Activated CD4-positive, alpha-beta memory T cell treated with anti-CD3 and anti-CD28 coated beads for 36 hours (primary cell): ENCODE results near the gene BTG1. TPM values are rescaled to one million over a fixed set of nuclear protein-coding genes. Genes with fewer than 3 reads are reported as not detected.
A peak's percentile ranks its signal among the peaks of the same experiment; 100 is the strongest.
"Not testable (repeated sequence)": the region's sequence is repeated elsewhere in the genome, so short reads cannot be mapped to it uniquely, and the experiment has no call there.

ENCODE experiments used
- CTCF ChIA-PET: fragments of 350-600 bp; sonication (Branson Sonifier 250); formaldehyde crosslinking; loops from one replicate; lab custom pipeline; 2021; ENCODE audit warnings: antibody characterized with exemption, inconsistent platforms; lab: Charles Lee
- POLR2A ChIA-PET: fragments of 350-600 bp; sonication (Branson Sonifier 250); formaldehyde crosslinking; loops from one replicate; lab custom pipeline; 2021; ENCODE audit warnings: antibody characterized with exemption; lab: Charles Lee
- DNase-seq: peaks from one replicate; pipeline ENCODE4 v3.0.0-alpha.2; 2020
- H3K27ac Mint-ChIP-seq: one replicate; pipeline ENCODE4 v1.8.0; 2021; ENCODE audit warnings: mixed read lengths
- H3K27me3 Mint-ChIP-seq: one replicate; pipeline ENCODE4 v1.8.0; 2021; ENCODE audit warnings: mixed read lengths
- H3K36me3 Mint-ChIP-seq: one replicate; pipeline ENCODE4 v1.8.0; 2021; ENCODE audit warnings: mixed read lengths
- H3K4me1 Mint-ChIP-seq: one replicate; pipeline ENCODE4 v1.8.0; 2021; ENCODE audit warnings: low read depth, mixed read lengths
- H3K4me3 Mint-ChIP-seq: one replicate; pipeline ENCODE4 v1.8.0; 2021; ENCODE audit warnings: mild to moderate bottlenecking, mixed read lengths
- H3K9me3 Mint-ChIP-seq: one replicate; pipeline ENCODE4 v1.8.0; 2021; ENCODE audit warnings: mixed read lengths
- intact Hi-C: fragments of 100-400 bp; cut with micrococcal nuclease; formaldehyde crosslinking; loops from one replicate; pipeline ENCODE4 v1.15.1; 2023
- total RNA-seq, 2 experiments: library from RNA; stranded (reverse); gene quantifications; one replicate each; pipeline ENCODE4 v1.2.3, GENCODE V29; 2021

Gene BTG1
- total RNA-seq, 2 experiments from 2014 or later, result 137 to 144 TPM

- Mint-ChIP-seq H3K4me1 (peaks cover 42% of the 10 kb centered on the region), H3K9me3 (no peaks in the 10 kb centered on the region), H3K36me3 (peaks cover 88% of the 10 kb centered on the region), H3K27ac (peak overlapping the region; percentile 91), H3K27me3 (no peaks in the 10 kb centered on the region), H3K4me3 (peak overlapping the region; percentile 100)
- POLR2A ChIA-PET, result no interaction called here
- intact Hi-C loops, result loop anchor here (5.0 kb wide), 2 partner anchors 418 to 562 kb away; no protein-coding TSS in a partner anchor
- CTCF ChIA-PET, result no interaction called here
- DNase-seq, result no peak
Measured at GRCh38 chr12:92139634-92140150, 6.0 kb downstream of the BTG1 start.

GRCh38 chr12:92138626-92139025 is 7.0 kb downstream of the BTG1 start:
- H3K4me3 Mint-ChIP-seq, result peak overlapping the region; percentile 100
- peaks cover 53% of the 10 kb centered on the region for H3K4me1 Mint-ChIP-seq
- ChIA-PET CTCF (interaction anchor here (1.6 to 1.9 kb wide), 2 partner anchors 72 to 327 kb away, joined by 6 to 10 read pairs; no protein-coding TSS in a partner anchor), POLR2A (interaction anchor here (1.1 to 2.4 kb wide), 3 partner anchors 261 to 415 kb away, joined by 3 to 10 read pairs (median 8); no protein-coding TSS in a partner anchor)
- peak overlapping the region; percentile 91 for H3K27ac Mint-ChIP-seq
- H3K36me3 Mint-ChIP-seq, result peaks cover 80% of the 10 kb centered on the region
- H3K9me3 Mint-ChIP-seq, result no peaks in the 10 kb centered on the region
- intact Hi-C loops, result loop anchor here (5.0 kb wide), 1 partner anchor 419 kb away; no protein-coding TSS in a partner anchor
- H3K27me3 Mint-ChIP-seq, result no peaks in the 10 kb centered on the region
- no peak for DNase-seq

- H3K27me3 Mint-ChIP-seq, result no peaks in the 10 kb centered on the region
- peaks cover 57% of the 10 kb centered on the region for H3K4me1 Mint-ChIP-seq
- H3K36me3 Mint-ChIP-seq, result peaks cover 77% of the 10 kb centered on the region
- CTCF ChIA-PET, result interaction anchor here (1.1 to 1.9 kb wide), 5 partner anchors 60 to 756 kb away, joined by 3 to 10 read pairs (median 6); no protein-coding TSS in a partner anchor
- no peaks in the 10 kb centered on the region for H3K9me3 Mint-ChIP-seq
- H3K27ac Mint-ChIP-seq, result peak overlapping the region; percentile 91
- intact Hi-C loops, result loop anchor here (5.0 kb wide), 1 partner anchor 419 kb away; no protein-coding TSS in a partner anchor
- POLR2A ChIA-PET, result interaction anchor here (1.1 to 7.2 kb wide), 5 partner anchors 7 to 416 kb away, joined by 3 to 154 read pairs (median 8); partner anchors contain the start of gene BTG1
- H3K4me3 Mint-ChIP-seq, result peak overlapping the region; percentile 100
- DNase-seq, result no peak
Measured at GRCh38 chr12:92138144-92138543, 7.5 kb downstream of the BTG1 start.

GRCh38 chr12:92136965-92137721 is 8.5 kb downstream of the BTG1 start:
- peaks cover 65% of the 10 kb centered on the region for H3K4me1 Mint-ChIP-seq
- H3K4me3 Mint-ChIP-seq, result peak overlapping the region; percentile 100
- peaks cover 67% of the 10 kb centered on the region for H3K36me3 Mint-ChIP-seq
- no peaks in the 10 kb centered on the region for H3K27me3 Mint-ChIP-seq
- peak overlapping the region; percentile 91 for H3K27ac Mint-ChIP-seq
- intact Hi-C loops, result loop anchor here (1.0 to 5.0 kb wide), 8 partner anchors 9 to 434 kb away; no protein-coding TSS in a partner anchor
- ChIA-PET CTCF (interaction anchor here (0.5 to 1.9 kb wide), 13 partner anchors 8 to 755 kb away, joined by 3 to 10 read pairs (median 4); partner anchors contain the start of gene BTG1), POLR2A (interaction anchor here (0.8 to 7.2 kb wide), 8 partner anchors 8 to 358 kb away, joined by 3 to 154 read pairs (median 4); partner anchors contain the start of gene BTG1)
- DNase-seq, result no peak
- H3K9me3 Mint-ChIP-seq, result no peaks in the 10 kb centered on the region

GRCh38 chr12:92136026-92136730 is 9.5 kb downstream of the BTG1 start:
- Mint-ChIP-seq H3K36me3 (peaks cover 59% of the 10 kb centered on the region), H3K27ac (peak overlapping the region; percentile 91), H3K27me3 (no peaks in the 10 kb centered on the region), H3K9me3 (no peaks in the 10 kb centered on the region), H3K4me3 (peak overlapping the region; percentile 100), H3K4me1 (peaks cover 74% of the 10 kb centered on the region)
- ChIA-PET POLR2A (interaction anchor here (1.0 to 7.2 kb wide), 5 partner anchors 9 to 357 kb away, joined by 3 to 154 read pairs (median 3); partner anchors contain the start of gene BTG1), CTCF (interaction anchor here (0.7 to 3.4 kb wide), 10 partner anchors 9 to 770 kb away, joined by 3 to 20 read pairs (median 4); partner anchors contain the start of gene BTG1)
- intact Hi-C loops, result loop anchor here (2.0 to 5.0 kb wide), 6 partner anchors 89 to 435 kb away; no protein-coding TSS in a partner anchor
- DNase-seq, result no peak

- peak overlapping the region; percentile 91 for H3K27ac Mint-ChIP-seq
- not testable (repeated sequence) for H3K27me3 Mint-ChIP-seq, H3K9me3 Mint-ChIP-seq, DNase-seq
- CTCF ChIA-PET, result interaction anchor here (0.7 to 3.4 kb wide), 3 partner anchors 9 to 770 kb away, joined by 3 to 20 read pairs (median 4); partner anchors contain the start of gene BTG1
- H3K36me3 Mint-ChIP-seq, result peaks cover 53% of the 10 kb centered on the region
- intact Hi-C loops, result loop anchor here (2.0 to 5.0 kb wide), 4 partner anchors 17 to 422 kb away; no protein-coding TSS in a partner anchor
- peaks cover 80% of the 10 kb centered on the region for H3K4me1 Mint-ChIP-seq
- POLR2A ChIA-PET, result interaction anchor here (7.2 kb wide), 1 partner anchor 9 kb away, joined by 154 read pairs; the partner anchor contains the start of gene BTG1
- peak overlapping the region; percentile 100 for H3K4me3 Mint-ChIP-seq
Measured at GRCh38 chr12:92135541-92135940, 10.1 kb downstream of the BTG1 start.

GRCh38 chr12:92134638-92135274 is 10.9 kb downstream of the BTG1 start:
- H3K27ac Mint-ChIP-seq, result peak overlapping the region; percentile 91
- DNase-seq, result no peak
- intact Hi-C loops, result loop anchor here (2.0 to 5.0 kb wide), 4 partner anchors 16 to 423 kb away; no protein-coding TSS in a partner anchor
- no peaks in the 10 kb centered on the region for H3K9me3 Mint-ChIP-seq
- peaks cover 49% of the 10 kb centered on the region for H3K36me3 Mint-ChIP-seq
- ChIA-PET POLR2A (interaction anchor here (0.6 to 7.2 kb wide), 5 partner anchors 10 to 257 kb away, joined by 3 to 154 read pairs (median 4); partner anchors contain the start of gene BTG1), CTCF (interaction anchor here (0.7 to 3.4 kb wide), 5 partner anchors 10 to 753 kb away, joined by 3 to 20 read pairs (median 3); partner anchors contain the start of gene BTG1)
- H3K27me3 Mint-ChIP-seq, result no peaks in the 10 kb centered on the region
- peaks cover 86% of the 10 kb centered on the region for H3K4me1 Mint-ChIP-seq
- peak overlapping the region; percentile 70 for H3K4me3 Mint-ChIP-seq

- ChIA-PET CTCF (interaction anchor here (0.7 to 3.4 kb wide), 6 partner anchors 10 to 381 kb away, joined by 3 to 20 read pairs (median 4); partner anchors contain the start of gene BTG1), POLR2A (interaction anchor here (0.6 to 7.2 kb wide), 8 partner anchors 8 to 257 kb away, joined by 3 to 154 read pairs (median 4); partner anchors contain the start of gene BTG1)
- H3K36me3 Mint-ChIP-seq, result peaks cover 46% of the 10 kb centered on the region
- H3K4me3 Mint-ChIP-seq, result peak overlapping the region; percentile 70
- no peaks in the 10 kb centered on the region for H3K27me3 Mint-ChIP-seq
- H3K9me3 Mint-ChIP-seq, result no peaks in the 10 kb centered on the region
- H3K4me1 Mint-ChIP-seq, result peaks cover 88% of the 10 kb centered on the region
- intact Hi-C loops, result loop anchor here (2.0 kb wide), 5 partner anchors 13 to 257 kb away; no protein-coding TSS in a partner anchor
- peak overlapping the region; percentile 91 for H3K27ac Mint-ChIP-seq
- DNase-seq, result no peak
Measured at GRCh38 chr12:92133795-92134637, 11.6 kb downstream of the BTG1 start.

GRCh38 chr12:92133171-92133570 is 12.5 kb downstream of the BTG1 start:
- Mint-ChIP-seq H3K27me3 (no peaks in the 10 kb centered on the region), H3K4me1 (peaks cover 89% of the 10 kb centered on the region), H3K36me3 (peaks cover 44% of the 10 kb centered on the region), H3K9me3 (no peaks in the 10 kb centered on the region), H3K27ac (peak overlapping the region; percentile 91), H3K4me3 (peak overlapping the region; percentile 51)
- intact Hi-C loops, result loop anchor here (2.0 kb wide), 2 partner anchors 14 to 102 kb away; no protein-coding TSS in a partner anchor
- POLR2A ChIA-PET, result interaction anchor here (1.2 to 7.2 kb wide), 5 partner anchors 8 to 256 kb away, joined by 3 to 154 read pairs (median 4); partner anchors contain the start of gene BTG1
- DNase-seq, result no peak
- CTCF ChIA-PET, result interaction anchor here (2.3 to 3.4 kb wide), 2 partner anchors 12 to 322 kb away, joined by 8 to 20 read pairs; partner anchors contain the start of gene BTG1
